Esophagus squamous epithelium (tissue), 4 donors: ENCODE results near the gene BOD1.

ENCODE experiments used
- POLR2A ChIP-seq, 4 donors: fragments of 450-650 bp; IDR thresholded peaks; one replicate each; pipeline ENCODE4 v1.6.1; 2017; ENCODE audit warnings: antibody characterized with exemption in 4 of 4, mild to moderate bottlenecking in 4 of 4, moderate library complexity in 3 of 4
- TF ChIP-seq, protein P1 (sequence below), 6 experiments: fragments of 450-650 bp in 4 of 6; fragments of 200-600 bp in 2 of 6; sonication (generic) in 2 of 6; IDR thresholded peaks; one replicate each; pipeline ENCODE4 v1.5.1; 2016 to 2019; ENCODE audit warnings: antibody characterized with exemption in 6 of 6, mild to moderate bottlenecking in 4 of 6, moderate library complexity in 4 of 6

GRCh38 chr5:173625261-173625660 lies 8.8 kb upstream of the BOD1 start:
- TF ChIP-seq, protein P1, sequence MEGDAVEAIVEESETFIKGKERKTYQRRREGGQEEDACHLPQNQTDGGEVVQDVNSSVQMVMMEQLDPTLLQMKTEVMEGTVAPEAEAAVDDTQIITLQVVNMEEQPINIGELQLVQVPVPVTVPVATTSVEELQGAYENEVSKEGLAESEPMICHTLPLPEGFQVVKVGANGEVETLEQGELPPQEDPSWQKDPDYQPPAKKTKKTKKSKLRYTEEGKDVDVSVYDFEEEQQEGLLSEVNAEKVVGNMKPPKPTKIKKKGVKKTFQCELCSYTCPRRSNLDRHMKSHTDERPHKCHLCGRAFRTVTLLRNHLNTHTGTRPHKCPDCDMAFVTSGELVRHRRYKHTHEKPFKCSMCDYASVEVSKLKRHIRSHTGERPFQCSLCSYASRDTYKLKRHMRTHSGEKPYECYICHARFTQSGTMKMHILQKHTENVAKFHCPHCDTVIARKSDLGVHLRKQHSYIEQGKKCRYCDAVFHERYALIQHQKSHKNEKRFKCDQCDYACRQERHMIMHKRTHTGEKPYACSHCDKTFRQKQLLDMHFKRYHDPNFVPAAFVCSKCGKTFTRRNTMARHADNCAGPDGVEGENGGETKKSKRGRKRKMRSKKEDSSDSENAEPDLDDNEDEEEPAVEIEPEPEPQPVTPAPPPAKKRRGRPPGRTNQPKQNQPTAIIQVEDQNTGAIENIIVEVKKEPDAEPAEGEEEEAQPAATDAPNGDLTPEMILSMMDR (IDR thresholded peaks at IDR 0.05): no peak
- no peak for TF ChIP-seq POLR2A (IDR thresholded peaks at IDR 0.05)
